ENCODE results near the gene CCM2L. TPM values are rescaled to one million over a fixed set of nuclear protein-coding genes. Genes with fewer than 3 reads are reported as not detected.

Gene CCM2L
- 0.19 and 0.63 TPM in 2 replicates for total RNA-seq (ENCODE audit: low replicate concordance)
- long read RNA-seq = 0 reads

- no peaks in the 10 kb centered on the region for H3K4me1 Mint-ChIP-seq (ENCODE audit: unreplicated experiment)
- peaks cover 63% of the 10 kb centered on the region for H3K27me3 Mint-ChIP-seq
- TF ChIP-seq, protein P1, sequence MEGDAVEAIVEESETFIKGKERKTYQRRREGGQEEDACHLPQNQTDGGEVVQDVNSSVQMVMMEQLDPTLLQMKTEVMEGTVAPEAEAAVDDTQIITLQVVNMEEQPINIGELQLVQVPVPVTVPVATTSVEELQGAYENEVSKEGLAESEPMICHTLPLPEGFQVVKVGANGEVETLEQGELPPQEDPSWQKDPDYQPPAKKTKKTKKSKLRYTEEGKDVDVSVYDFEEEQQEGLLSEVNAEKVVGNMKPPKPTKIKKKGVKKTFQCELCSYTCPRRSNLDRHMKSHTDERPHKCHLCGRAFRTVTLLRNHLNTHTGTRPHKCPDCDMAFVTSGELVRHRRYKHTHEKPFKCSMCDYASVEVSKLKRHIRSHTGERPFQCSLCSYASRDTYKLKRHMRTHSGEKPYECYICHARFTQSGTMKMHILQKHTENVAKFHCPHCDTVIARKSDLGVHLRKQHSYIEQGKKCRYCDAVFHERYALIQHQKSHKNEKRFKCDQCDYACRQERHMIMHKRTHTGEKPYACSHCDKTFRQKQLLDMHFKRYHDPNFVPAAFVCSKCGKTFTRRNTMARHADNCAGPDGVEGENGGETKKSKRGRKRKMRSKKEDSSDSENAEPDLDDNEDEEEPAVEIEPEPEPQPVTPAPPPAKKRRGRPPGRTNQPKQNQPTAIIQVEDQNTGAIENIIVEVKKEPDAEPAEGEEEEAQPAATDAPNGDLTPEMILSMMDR (conservative IDR thresholded peaks at IDR 0.05) = no peak
- no peaks in the 10 kb centered on the region for H3K9me3 Mint-ChIP-seq
- H3K36me3 Mint-ChIP-seq = no peaks in the 10 kb centered on the region
- DNase-seq (ENCODE audit: extremely low spot score, unreplicated experiment) = no peak
- H3K27ac Mint-ChIP-seq = peak within 1 kb of the TSS; percentile 40
- H3K4me3 Mint-ChIP-seq = no peak within 1 kb of the TSS
Observed at GRCh38 chr20:32010101-32010500, at the start of gene CCM2L. Gene CCM2L (plus strand): TSS chr20:32010438. CDS start chr20:32010455, 17 bp downstream.

DNA sequence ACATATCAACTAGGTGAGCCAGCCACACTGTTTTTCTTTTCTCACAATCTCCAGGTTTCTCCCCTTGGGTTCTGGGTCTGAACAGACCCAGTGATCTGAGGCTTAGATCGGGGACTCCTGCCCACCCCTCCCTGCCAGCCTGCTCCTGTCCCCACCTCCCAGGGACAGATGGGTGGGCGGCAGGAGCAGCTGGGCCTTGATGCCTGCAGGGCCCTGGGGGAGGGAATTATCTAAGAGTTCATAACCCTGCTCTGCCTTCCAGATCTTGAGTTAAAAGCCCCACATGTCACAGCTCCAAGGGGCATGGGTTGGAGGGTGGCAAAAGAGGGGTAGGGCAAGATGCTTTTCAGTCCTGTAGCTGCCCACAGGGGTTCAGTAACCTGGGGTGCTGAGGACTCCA is 47.5 kb upstream of the CCM2L start:
- no peak overlapping the region for H3K4me3 Mint-ChIP-seq
- H3K4me1 Mint-ChIP-seq (ENCODE audit: unreplicated experiment) = peaks cover 5% of the 10 kb centered on the region
- H3K36me3 Mint-ChIP-seq = no peaks in the 10 kb centered on the region
- H3K27ac Mint-ChIP-seq = no peak overlapping the region
- H3K9me3 Mint-ChIP-seq = no peaks in the 10 kb centered on the region
- TF ChIP-seq, protein P1 (conservative IDR thresholded peaks at IDR 0.05) = no peak
- peaks cover 83% of the 10 kb centered on the region for H3K27me3 Mint-ChIP-seq
- no peak for DNase-seq (ENCODE audit: extremely low spot score, unreplicated experiment)

DNA sequence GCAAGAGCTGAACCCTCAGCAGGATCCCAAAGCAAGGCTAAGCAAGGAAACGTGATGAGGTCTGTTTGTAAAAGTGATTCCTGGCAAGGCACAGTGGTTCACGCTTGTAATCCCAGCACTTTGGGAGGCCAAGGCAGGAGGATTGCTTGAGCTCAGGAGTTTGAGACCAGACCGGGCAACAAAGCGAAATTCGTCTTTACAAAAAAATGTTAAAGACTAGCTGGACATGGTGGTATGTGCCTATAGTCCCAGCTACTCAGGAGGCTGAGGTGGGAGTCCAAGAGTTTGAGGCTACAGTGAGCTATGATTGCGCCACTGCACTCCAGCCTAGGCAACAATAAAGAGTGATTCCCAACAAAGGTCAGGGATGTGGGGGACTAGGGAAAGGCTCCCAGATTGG is 46.3 kb upstream of the CCM2L start:
- Mint-ChIP-seq H3K36me3 (no peaks in the 10 kb centered on the region), H3K4me3 (no peak overlapping the region), H3K27ac (no peak overlapping the region), H3K9me3 (no peaks in the 10 kb centered on the region), H3K27me3 (peaks cover 83% of the 10 kb centered on the region), H3K4me1 (ENCODE audit: unreplicated experiment) (peaks cover 9% of the 10 kb centered on the region)
- TF ChIP-seq, protein P1 (conservative IDR thresholded peaks at IDR 0.05) = no peak
- DNase-seq (ENCODE audit: extremely low spot score, unreplicated experiment) = no peak

GRCh38 chr20:31966991-31967655 is 43.1 kb upstream of the CCM2L start:
- Mint-ChIP-seq H3K27me3 (peaks cover 90% of the 10 kb centered on the region), H3K4me3 (peak overlapping the region; percentile 78), H3K4me1 (ENCODE audit: unreplicated experiment) (peaks cover 9% of the 10 kb centered on the region), H3K27ac (no peak overlapping the region), H3K9me3 (no peaks in the 10 kb centered on the region), H3K36me3 (no peaks in the 10 kb centered on the region)
- DNase-seq (ENCODE audit: extremely low spot score, unreplicated experiment) = no peak
- TF ChIP-seq, protein P1 (conservative IDR thresholded peaks at IDR 0.05) = no peak

DNA sequence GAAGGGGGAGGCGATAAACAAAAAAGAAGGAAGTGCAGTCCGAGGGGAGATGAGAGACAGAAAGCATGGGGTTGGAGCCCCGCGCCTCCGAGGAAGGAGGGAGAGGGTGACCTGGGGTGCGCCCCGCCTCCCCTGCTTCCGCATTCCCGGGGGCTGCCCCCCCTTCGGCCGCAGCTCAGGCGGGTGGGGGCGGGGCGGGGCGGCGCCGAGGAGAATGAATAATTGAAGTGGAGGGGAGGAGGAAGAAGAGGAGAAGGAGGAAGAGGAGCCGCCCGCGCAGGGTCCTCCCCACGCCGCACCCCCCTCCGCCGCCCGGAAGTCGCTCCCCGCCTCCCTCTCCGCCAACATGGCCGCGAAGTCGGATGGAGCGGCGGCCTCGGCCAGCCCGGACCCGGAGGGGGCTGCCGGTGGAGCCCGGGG is 42.4 kb upstream of the CCM2L start, which contains the start of gene XKR7:
XKR7 (plus strand) TSS at position 322 of the 420 bp plus-strand sequence; CDS start at position 347, 25 bp downstream.
- no peak within 1 kb of the TSS for H3K27ac Mint-ChIP-seq
- no peak for DNase-seq (ENCODE audit: extremely low spot score, unreplicated experiment)
- no peaks in the 10 kb centered on the region for H3K9me3 Mint-ChIP-seq
- no peaks in the 10 kb centered on the region for H3K36me3 Mint-ChIP-seq
- peaks cover 9% of the 10 kb centered on the region for H3K4me1 Mint-ChIP-seq (ENCODE audit: unreplicated experiment)
- peak within 1 kb of the TSS; percentile 90 for H3K4me3 Mint-ChIP-seq
- TF ChIP-seq, protein P1 (conservative IDR thresholded peaks at IDR 0.05) = no peak
- H3K27me3 Mint-ChIP-seq = peaks cover 92% of the 10 kb centered on the region
